Cortex of kidney (tissue), 1 donor: ENCODE measurements around the gene NBEA.

Source experiments
- DNase-seq: peaks from one replicate; lab custom pipeline; 2025; lab: John Stamatoyannopoulos, UW

The NBEA gene

GRCh38 chr13:35179920-35180663, 238.0 kb downstream of the NBEA start:
- no peak for DNase-seq

- DNase-seq, result no peak
Observed at GRCh38 chr13:35190241-35190640, 248.2 kb downstream of the NBEA start.

GRCh38 chr13:35191883-35192282, 249.8 kb downstream of the NBEA start:
- DNase-seq, result no peak

- DNase-seq, result no peak
Observed at GRCh38 chr13:35198613-35199200, 256.6 kb downstream of the NBEA start.

- no peak for DNase-seq
Observed at GRCh38 chr13:35208587-35208986, 266.5 kb downstream of the NBEA start.

GRCh38 chr13:35210261-35210660, 268.2 kb downstream of the NBEA start:
- no peak for DNase-seq

GRCh38 chr13:35211949-35212348, 269.9 kb downstream of the NBEA start:
- no peak for DNase-seq

- no peak for DNase-seq
Observed at GRCh38 chr13:35213911-35214310, 271.8 kb downstream of the NBEA start.

- DNase-seq, result no peak
Observed at GRCh38 chr13:35216131-35216530, 274.1 kb downstream of the NBEA start.

- DNase-seq, result no peak
Observed at GRCh38 chr13:35219021-35219420, 277.0 kb downstream of the NBEA start.

- DNase-seq, result no peak
Observed at GRCh38 chr13:35225159-35225558, 283.1 kb downstream of the NBEA start.

GRCh38 chr13:35225582-35225981, 283.5 kb downstream of the NBEA start:
- no peak for DNase-seq

- DNase-seq, result no peak
Observed at GRCh38 chr13:35228536-35228935, 286.5 kb downstream of the NBEA start.

- no peak for DNase-seq
Observed at GRCh38 chr13:35231426-35231825, 289.4 kb downstream of the NBEA start.

GRCh38 chr13:35238274-35238673, 296.2 kb downstream of the NBEA start:
- DNase-seq, result no peak

GRCh38 chr13:35252536-35253205, 310.6 kb downstream of the NBEA start:
- no peak for DNase-seq

GRCh38 chr13:35255241-35255640, 313.2 kb downstream of the NBEA start:
- no peak for DNase-seq

GRCh38 chr13:35256459-35257148, 314.5 kb downstream of the NBEA start:
- DNase-seq, result no peak

GRCh38 chr13:35260316-35260715, 318.2 kb downstream of the NBEA start:
- no peak for DNase-seq

GRCh38 chr13:35266412-35266811, 324.3 kb downstream of the NBEA start:
- DNase-seq, result no peak

- DNase-seq, result no peak
Observed at GRCh38 chr13:35278917-35279316, 336.8 kb downstream of the NBEA start.

GRCh38 chr13:35279500-35279899, 337.4 kb downstream of the NBEA start:
- DNase-seq, result no peak

- DNase-seq, result no peak
Observed at GRCh38 chr13:35283856-35284255, 341.8 kb downstream of the NBEA start.
